OCI-LY3 (cell line): Measurements from ENCODE around the gene ZCCHC14.

Experiments
- EZH2phosphoT487 ChIP-seq: fragments of 200-600 bp; shearing (Covaris generic); IDR thresholded peaks from 2 replicates; pipeline ENCODE4 v1.6.1; 2018; ENCODE audit warnings: antibody characterized with exemption, mixed run types, low read depth
- TF ChIP-seq, protein P1 (sequence below): fragments of 200-600, 300-600 bp; sonication (generic); IDR thresholded peaks from 2 replicates; pipeline ENCODE4 v1.5.1; 2014; ENCODE audit warnings: antibody characterized with exemption, low read length, low read depth

DNA sequence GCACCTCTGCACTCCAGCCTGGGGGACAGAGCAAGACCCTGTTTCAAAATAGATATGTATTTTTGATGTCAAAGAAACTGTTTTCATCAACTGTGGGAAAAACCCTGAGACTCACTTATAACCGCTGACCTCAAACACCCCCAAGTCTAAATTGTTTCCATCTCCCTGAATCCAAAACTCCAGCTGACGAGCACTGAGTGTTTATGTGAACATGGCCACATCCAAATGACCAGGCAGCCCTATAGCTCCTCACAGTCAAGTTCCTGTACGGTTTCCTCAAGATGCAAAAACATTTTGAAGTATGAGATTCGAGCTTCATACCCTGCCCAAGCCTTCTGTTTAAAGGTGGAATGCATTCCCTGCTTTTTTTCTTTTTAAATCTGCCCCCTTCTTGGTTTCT, 45.3 kb upstream of the ZCCHC14 start:
- TF ChIP-seq, protein P1, sequence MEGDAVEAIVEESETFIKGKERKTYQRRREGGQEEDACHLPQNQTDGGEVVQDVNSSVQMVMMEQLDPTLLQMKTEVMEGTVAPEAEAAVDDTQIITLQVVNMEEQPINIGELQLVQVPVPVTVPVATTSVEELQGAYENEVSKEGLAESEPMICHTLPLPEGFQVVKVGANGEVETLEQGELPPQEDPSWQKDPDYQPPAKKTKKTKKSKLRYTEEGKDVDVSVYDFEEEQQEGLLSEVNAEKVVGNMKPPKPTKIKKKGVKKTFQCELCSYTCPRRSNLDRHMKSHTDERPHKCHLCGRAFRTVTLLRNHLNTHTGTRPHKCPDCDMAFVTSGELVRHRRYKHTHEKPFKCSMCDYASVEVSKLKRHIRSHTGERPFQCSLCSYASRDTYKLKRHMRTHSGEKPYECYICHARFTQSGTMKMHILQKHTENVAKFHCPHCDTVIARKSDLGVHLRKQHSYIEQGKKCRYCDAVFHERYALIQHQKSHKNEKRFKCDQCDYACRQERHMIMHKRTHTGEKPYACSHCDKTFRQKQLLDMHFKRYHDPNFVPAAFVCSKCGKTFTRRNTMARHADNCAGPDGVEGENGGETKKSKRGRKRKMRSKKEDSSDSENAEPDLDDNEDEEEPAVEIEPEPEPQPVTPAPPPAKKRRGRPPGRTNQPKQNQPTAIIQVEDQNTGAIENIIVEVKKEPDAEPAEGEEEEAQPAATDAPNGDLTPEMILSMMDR: no peak
- no peak for TF ChIP-seq EZH2phosphoT487
